Upper lobe of left lung (tissue), 6 donors: ENCODE data around the gene C2orf49. TPM values are rescaled to one million over a fixed set of nuclear protein-coding genes. Genes with fewer than 3 reads are reported as not detected.

ENCODE experiments used
- ATAC-seq, 2 donors: fragments of 200-7000 bp; cut with Tn5 transposase; one replicate each; pipeline ENCODE4 v1.9.1; 2022; ENCODE audit warnings: mild to moderate bottlenecking in 2 of 2, moderate library complexity in 2 of 2; ENCODE audit not compliant: low FRiP score in 2 of 2
- DNase-seq, 2 donors: peaks; one replicate each; pipeline ENCODE4 v3.0.0-alpha.2; 2019 to 2020
- H3K27ac ChIP-seq, 4 donors: fragments of 200-600 bp; sonication (generic); one replicate each; pipeline ENCODE4 v1.5.1; 2016 to 2019
- H3K27me3 ChIP-seq, 4 donors: fragments of 200-600 bp; sonication (generic); one replicate each; pipeline ENCODE4 v1.5.1; 2017 to 2019
- H3K36me3 ChIP-seq, 4 donors: fragments of 200-600 bp; sonication (generic); one replicate each; pipeline ENCODE4 v1.5.1; 2016 to 2019
- H3K4me1 ChIP-seq, 4 donors: fragments of 200-600 bp; sonication (generic); one replicate each; pipeline ENCODE4 v1.5.1; 2018 to 2019
- H3K4me3 ChIP-seq, 4 donors: fragments of 200-600 bp; sonication (generic); one replicate each; pipeline ENCODE4 v1.5.1; 2017 to 2019; ENCODE audit warnings: mild to moderate bottlenecking in 2 of 4, moderate library complexity in 1 of 4
- H3K9me3 ChIP-seq, 4 donors: fragments of 200-600 bp; sonication (generic); one replicate each; pipeline ENCODE4 v1.5.1; 2018 to 2019
- CTCF ChIP-seq, 6 experiments: fragments of 450-650 bp in 4 of 6; fragments of 200-600 bp in 2 of 6; sonication (generic) in 2 of 6; IDR thresholded peaks; one replicate each; pipeline ENCODE4 v1.5.1; 2016 to 2019; ENCODE audit warnings: antibody characterized with exemption in 6 of 6
- EP300 ChIP-seq, 4 donors: sonication (generic); formaldehyde crosslinking; IDR thresholded peaks; one replicate each; pipeline ENCODE4 v1.5.1; 2017; ENCODE audit warnings: antibody characterized with exemption in 4 of 4, control low read depth in 2 of 4
- POLR2A ChIP-seq, 4 donors: fragments of 450-650 bp; IDR thresholded peaks; one replicate each; pipeline ENCODE4 v1.5.1; 2016 to 2017; ENCODE audit warnings: antibody characterized with exemption in 4 of 4, mild to moderate bottlenecking in 2 of 4
- POLR2AphosphoS5 ChIP-seq, 2 donors: sonication (generic); formaldehyde crosslinking; IDR thresholded peaks; one replicate each; pipeline ENCODE4 v1.5.1; 2017; ENCODE audit warnings: antibody characterized with exemption in 2 of 2
- WGBS, 2 donors: methylation state at CpG; one replicate each; pipeline ENCODE4 v1.1.5; 2017 to 2018; 5-methylcytosine and 5-hydroxymethylcytosine counted together
- total RNA-seq, 6 donors: library from RNA; depleted of rRNA in 4 of 6; stranded (reverse); fragments of >200 nt in 4 of 6; gene quantifications; one replicate each; pipeline versions ENCODE4 v1.1.0 to v1.2.1, GENCODE V29; 2016 to 2021
- donor health status: DM: no; HTN: no; CAD: no; lungs with moderate emphysema.
- donor health status: DM: no; HTN: yes; CAD: no; lungs with severe emphysema.

The C2orf49 gene
- total RNA-seq, 6 donors from 2014 or later, result 12.8 to 38.5 (median 13.5) TPM

DNA sequence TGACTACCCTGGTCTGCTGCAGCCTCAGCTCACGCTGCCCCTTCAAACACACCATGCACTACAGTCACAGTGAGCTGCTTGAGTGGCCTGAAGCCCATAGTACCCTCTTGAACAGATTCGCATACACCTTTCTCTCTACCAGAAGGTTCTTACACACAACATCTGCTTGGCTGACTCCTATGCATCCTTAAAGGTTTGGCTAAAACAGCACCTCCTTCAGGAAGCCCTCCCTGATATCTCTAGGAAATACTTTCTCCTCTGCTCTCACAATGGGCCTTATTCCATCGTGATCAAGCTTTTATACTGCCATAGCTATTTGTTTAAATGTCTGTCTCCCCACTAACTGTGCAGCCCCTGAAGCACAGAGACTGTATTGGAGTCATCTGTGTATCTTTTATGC is 39.3 kb upstream of the C2orf49 start:
- Histone ChIP-seq H3K27ac (no peak overlapping the region), H3K4me1 (no peaks in the 10 kb centered on the region), H3K4me3 (no peak overlapping the region), H3K9me3 (no peaks in the 10 kb centered on the region), H3K36me3 (peaks cover 8 to 48% (median 24%) of the 10 kb centered on the region in 4 donors), H3K27me3 (no peaks in the 10 kb centered on the region)
- TF ChIP-seq EP300 (IDR thresholded peaks at IDR 0.05) (no peak), CTCF (IDR thresholded peaks at IDR 0.05) (no peak), POLR2A (IDR thresholded peaks at IDR 0.05) (no peak), POLR2AphosphoS5 (IDR thresholded peaks at IDR 0.05) (no peak)
- ATAC-seq (no peak), DNase-seq (no peak)
- 84 to 97% methylated on average over 3 of the region's 3 CpGs for WGBS, 2 donors

GRCh38 chr2:105299290-105299689 is 38.0 kb upstream of the C2orf49 start:
- 86 to 95% methylated on average over 5 of the region's 5 CpGs for WGBS, 2 donors
- H3K9me3 ChIP-seq, result no peaks in the 10 kb centered on the region
- no peaks in the 10 kb centered on the region for H3K27me3 ChIP-seq
- H3K4me1 ChIP-seq, result no peaks in the 10 kb centered on the region
- peaks cover 8 to 35% (median 19%) of the 10 kb centered on the region in 4 donors for H3K36me3 ChIP-seq
- no peak overlapping the region for H3K27ac ChIP-seq
- TF ChIP-seq POLR2A (IDR thresholded peaks at IDR 0.05) (no peak), POLR2AphosphoS5 (IDR thresholded peaks at IDR 0.05) (no peak), CTCF (IDR thresholded peaks at IDR 0.05) (no peak), EP300 (IDR thresholded peaks at IDR 0.05) (no peak)
- no peak overlapping the region for H3K4me3 ChIP-seq
- no peak for ATAC-seq
- DNase-seq, result no peak

GRCh38 chr2:105301646-105302045 is 35.7 kb upstream of the C2orf49 start:
- WGBS, 2 donors, result 68 to 80% methylated on average over 3 of the region's 3 CpGs
- ATAC-seq, result no peak
- H3K9me3 ChIP-seq, result no peaks in the 10 kb centered on the region

DNA sequence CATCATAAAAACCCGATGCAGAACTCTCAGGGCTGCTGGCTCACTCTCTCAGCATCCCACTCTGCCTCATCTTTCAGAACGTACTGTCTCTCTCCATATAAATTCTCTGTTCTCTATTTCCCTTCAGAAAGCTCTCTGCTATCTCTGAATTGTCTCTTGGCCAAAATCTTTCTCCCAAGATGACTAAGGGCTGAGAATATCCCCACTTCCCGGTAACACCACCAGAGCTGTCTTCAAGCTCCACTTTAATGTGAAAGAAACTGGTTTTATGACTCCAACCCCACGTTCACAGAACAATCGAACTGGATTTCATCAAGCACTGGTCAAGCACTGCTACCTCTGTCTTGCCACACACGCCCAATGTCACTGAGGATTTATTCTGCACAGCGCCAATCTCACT is 30.2 kb upstream of the C2orf49 start:
- Histone ChIP-seq H3K27me3 (no peaks in the 10 kb centered on the region), H3K4me1 (peaks cover 0 to 10% (median 4%) of the 10 kb centered on the region in 4 donors), H3K4me3 (no peak overlapping the region), H3K9me3 (no peaks in the 10 kb centered on the region), H3K36me3 (peaks cover 0 to 27% (median 19%) of the 10 kb centered on the region in 4 donors), H3K27ac (no peak overlapping the region)
- WGBS, 2 donors, result 92 to 93% methylated on average over 7 of the region's 7 CpGs
- TF ChIP-seq POLR2AphosphoS5 (IDR thresholded peaks at IDR 0.05) (no peak), EP300 (IDR thresholded peaks at IDR 0.05) (no peak), POLR2A (IDR thresholded peaks at IDR 0.05) (no peak), CTCF (IDR thresholded peaks at IDR 0.05) (no peak)
- no peak for DNase-seq
- ATAC-seq, result no peak

More at GRCh38 chr2:105301646-105302045, 35.7 kb upstream of the C2orf49 start:
- no peaks in the 10 kb centered on the region for H3K4me1 ChIP-seq
- no peak for DNase-seq
- no peak overlapping the region for H3K27ac ChIP-seq
- no peak overlapping the region for H3K4me3 ChIP-seq
- TF ChIP-seq POLR2A (IDR thresholded peaks at IDR 0.05) (no peak), EP300 (IDR thresholded peaks at IDR 0.05) (no peak), POLR2AphosphoS5 (IDR thresholded peaks at IDR 0.05) (no peak), CTCF (IDR thresholded peaks at IDR 0.05) (no peak)
- H3K27me3 ChIP-seq, result no peaks in the 10 kb centered on the region
- peaks cover 8 to 33% (median 22%) of the 10 kb centered on the region in 4 donors for H3K36me3 ChIP-seq

GRCh38 chr2:105307550-105307949 is 29.8 kb upstream of the C2orf49 start:
- Histone ChIP-seq H3K4me1 (peaks cover 0 to 10% (median 4%) of the 10 kb centered on the region in 4 donors), H3K27me3 (no peaks in the 10 kb centered on the region), H3K36me3 (peaks cover 0 to 27% (median 19%) of the 10 kb centered on the region in 4 donors), H3K27ac (no peak overlapping the region), H3K9me3 (no peaks in the 10 kb centered on the region), H3K4me3 (no peak overlapping the region)
- ATAC-seq (no peak), DNase-seq (peak in 1 of 2 donors; percentile 45)
- TF ChIP-seq POLR2AphosphoS5 (IDR thresholded peaks at IDR 0.05) (no peak), EP300 (IDR thresholded peaks at IDR 0.05) (no peak), POLR2A (IDR thresholded peaks at IDR 0.05) (no peak), CTCF (IDR thresholded peaks at IDR 0.05) (no peak)
- WGBS, 2 donors, result 91 to 93% methylated on average over 18 to 19 of the region's 19 CpGs
